ENCODE data around the gene OSBPL6. TPM values are rescaled to one million over a fixed set of nuclear protein-coding genes. Genes with fewer than 3 reads are reported as not detected.

OSBPL6 gene
- total RNA-seq, 6 donors from 2014 or later = 2.0 to 35.4 (median 5.1) TPM

GRCh38 chr2:178208817-178209216 is 14.5 kb downstream of the OSBPL6 start:
- Histone ChIP-seq H3K4me1 (peaks cover 0 to 4% (median 0%) of the 10 kb centered on the region in 4 donors), H3K27ac (no peak overlapping the region), H3K36me3 (no peaks in the 10 kb centered on the region), H3K27me3 (no peaks in the 10 kb centered on the region), H3K9me3 (no peaks in the 10 kb centered on the region), H3K4me3 (no peak overlapping the region)
- DNase-seq = no peak
- ATAC-seq (ENCODE audit: low FRiP score in 2 of 2) = no peak
- no peak for TF ChIP-seq POLR2A (IDR thresholded peaks at IDR 0.05)
- peak in 1 of 6 experiments; percentile 9 for TF ChIP-seq CTCF (IDR thresholded peaks at IDR 0.05)
- 91 to 92% methylated on average over 3 of the region's 3 CpGs for WGBS, 2 donors

GRCh38 chr2:178211460-178211859 is 17.1 kb downstream of the OSBPL6 start:
- no peak for DNase-seq
- Histone ChIP-seq H3K27me3 (no peaks in the 10 kb centered on the region), H3K27ac (no peak overlapping the region), H3K36me3 (no peaks in the 10 kb centered on the region), H3K4me3 (no peak overlapping the region), H3K4me1 (no peaks in the 10 kb centered on the region), H3K9me3 (no peaks in the 10 kb centered on the region)
- 86 to 90% methylated on average over 3 of the region's 3 CpGs for WGBS, 2 donors
- TF ChIP-seq POLR2AphosphoS5 (IDR thresholded peaks at IDR 0.05) (no peak), POLR2A (IDR thresholded peaks at IDR 0.05) (no peak), EP300 (IDR thresholded peaks at IDR 0.05) (no peak), CTCF (IDR thresholded peaks at IDR 0.05) (no peak)
- ATAC-seq (ENCODE audit: low FRiP score in 2 of 2) = no peak

GRCh38 chr2:178211943-178212342 is 17.6 kb downstream of the OSBPL6 start:
- Histone ChIP-seq H3K4me3 (no peak overlapping the region), H3K27ac (no peak overlapping the region), H3K4me1 (no peaks in the 10 kb centered on the region), H3K9me3 (no peaks in the 10 kb centered on the region), H3K36me3 (no peaks in the 10 kb centered on the region), H3K27me3 (no peaks in the 10 kb centered on the region)
- DNase-seq (no peak), ATAC-seq (ENCODE audit: low FRiP score in 2 of 2) (no peak)
- TF ChIP-seq EP300 (IDR thresholded peaks at IDR 0.05) (no peak), POLR2AphosphoS5 (IDR thresholded peaks at IDR 0.05) (no peak), POLR2A (IDR thresholded peaks at IDR 0.05) (no peak), CTCF (IDR thresholded peaks at IDR 0.05) (no peak)
- WGBS, 2 donors = 90 to 91% methylated on average over 4 of the region's 4 CpGs

- H3K36me3 ChIP-seq = no peaks in the 10 kb centered on the region
- no peaks in the 10 kb centered on the region for H3K4me1 ChIP-seq
- H3K27me3 ChIP-seq = no peaks in the 10 kb centered on the region
- no peak for TF ChIP-seq POLR2AphosphoS5 (IDR thresholded peaks at IDR 0.05)
- TF ChIP-seq CTCF (IDR thresholded peaks at IDR 0.05) = no peak
- TF ChIP-seq EP300 (IDR thresholded peaks at IDR 0.05) = no peak
- TF ChIP-seq POLR2A (IDR thresholded peaks at IDR 0.05) = no peak
- H3K4me3 ChIP-seq = no peak overlapping the region
- 79 to 86% methylated on average over 1 of the region's 1 CpG for WGBS, 2 donors
- no peak for DNase-seq
- ATAC-seq (ENCODE audit: low FRiP score in 2 of 2) = no peak
- H3K27ac ChIP-seq = no peak overlapping the region
- H3K9me3 ChIP-seq = no peaks in the 10 kb centered on the region
Observed at GRCh38 chr2:178213991-178214390, 19.7 kb downstream of the OSBPL6 start.

- WGBS, 2 donors = 79 to 88% methylated on average over 1 of the region's 1 CpG
- TF ChIP-seq CTCF (IDR thresholded peaks at IDR 0.05) = no peak
- no peak for TF ChIP-seq POLR2AphosphoS5 (IDR thresholded peaks at IDR 0.05)
- TF ChIP-seq POLR2A (IDR thresholded peaks at IDR 0.05) = no peak
- no peak for TF ChIP-seq EP300 (IDR thresholded peaks at IDR 0.05)
- no peaks in the 10 kb centered on the region for H3K36me3 ChIP-seq
- no peaks in the 10 kb centered on the region for H3K4me1 ChIP-seq
- DNase-seq (no peak), ATAC-seq (ENCODE audit: low FRiP score in 2 of 2) (no peak)
- no peaks in the 10 kb centered on the region for H3K27me3 ChIP-seq
- H3K27ac ChIP-seq = no peak overlapping the region
- H3K4me3 ChIP-seq = no peak overlapping the region
- no peaks in the 10 kb centered on the region for H3K9me3 ChIP-seq
Observed at GRCh38 chr2:178219247-178219646, 24.9 kb downstream of the OSBPL6 start.
